Transverse colon (tissue), 4 donors: ENCODE data around the gene DNMBP.

Experiments used
- EP300 ChIP-seq: sonication (generic); formaldehyde crosslinking; IDR thresholded peaks from one replicate; pipeline ENCODE4 v1.6.1; 2017; ENCODE audit warnings: antibody characterized with exemption, low read depth
- POLR2A ChIP-seq: fragments of 450-650 bp; IDR thresholded peaks from one replicate; pipeline ENCODE4 v1.6.1; 2016; ENCODE audit warnings: antibody characterized with exemption, mild to moderate bottlenecking, moderate library complexity
- POLR2AphosphoS5 ChIP-seq, 3 donors: sonication (generic); formaldehyde crosslinking; IDR thresholded peaks; one replicate each; pipeline ENCODE4 v1.6.1; 2016; ENCODE audit warnings: antibody characterized with exemption in 3 of 3
- TF ChIP-seq, protein P1 (sequence below), 5 experiments: fragments of 200-600 bp in 3 of 5; fragments of 450-650 bp in 2 of 5; sonication (generic) in 3 of 5; IDR thresholded peaks; 1 replicate in 2 of 5; 2 replicates in 3 of 5; pipeline ENCODE4 v1.5.1; 2016 to 2017; ENCODE audit warnings: antibody characterized with exemption in 5 of 5, inconsistent platforms in 3 of 5, mild to moderate bottlenecking in 2 of 5, moderate library complexity in 1 of 5

DNA sequence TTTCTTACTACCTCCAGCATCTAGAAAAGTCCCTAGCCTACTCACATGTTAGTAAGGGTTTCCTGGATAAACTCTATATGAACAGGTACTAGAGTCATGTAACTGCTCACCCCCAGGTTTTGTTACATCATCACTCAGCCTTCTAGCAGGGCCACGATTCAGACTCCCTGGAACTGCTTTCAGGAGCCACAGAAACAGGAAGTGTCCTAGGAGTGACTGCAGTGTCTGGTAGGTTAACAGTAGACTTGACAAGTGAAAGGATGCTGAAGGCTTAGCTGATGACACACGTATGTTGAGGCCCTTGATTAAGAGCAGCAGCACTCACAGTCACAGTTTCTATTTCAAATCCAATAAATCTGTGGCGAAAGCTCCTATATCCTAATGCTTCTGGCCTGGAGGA is 101.2 kb downstream of the DNMBP start:
- TF ChIP-seq, protein P1, sequence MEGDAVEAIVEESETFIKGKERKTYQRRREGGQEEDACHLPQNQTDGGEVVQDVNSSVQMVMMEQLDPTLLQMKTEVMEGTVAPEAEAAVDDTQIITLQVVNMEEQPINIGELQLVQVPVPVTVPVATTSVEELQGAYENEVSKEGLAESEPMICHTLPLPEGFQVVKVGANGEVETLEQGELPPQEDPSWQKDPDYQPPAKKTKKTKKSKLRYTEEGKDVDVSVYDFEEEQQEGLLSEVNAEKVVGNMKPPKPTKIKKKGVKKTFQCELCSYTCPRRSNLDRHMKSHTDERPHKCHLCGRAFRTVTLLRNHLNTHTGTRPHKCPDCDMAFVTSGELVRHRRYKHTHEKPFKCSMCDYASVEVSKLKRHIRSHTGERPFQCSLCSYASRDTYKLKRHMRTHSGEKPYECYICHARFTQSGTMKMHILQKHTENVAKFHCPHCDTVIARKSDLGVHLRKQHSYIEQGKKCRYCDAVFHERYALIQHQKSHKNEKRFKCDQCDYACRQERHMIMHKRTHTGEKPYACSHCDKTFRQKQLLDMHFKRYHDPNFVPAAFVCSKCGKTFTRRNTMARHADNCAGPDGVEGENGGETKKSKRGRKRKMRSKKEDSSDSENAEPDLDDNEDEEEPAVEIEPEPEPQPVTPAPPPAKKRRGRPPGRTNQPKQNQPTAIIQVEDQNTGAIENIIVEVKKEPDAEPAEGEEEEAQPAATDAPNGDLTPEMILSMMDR (IDR thresholded peaks at IDR 0.05) = no peak
- TF ChIP-seq EP300 (no peak), POLR2AphosphoS5 (IDR thresholded peaks at IDR 0.05) (no peak), POLR2A (no peak)
